ENCODE measurements around the gene KCNJ4. TPM values are rescaled to one million over a fixed set of nuclear protein-coding genes. Genes with fewer than 3 reads are reported as not detected.

Gene KCNJ4
- not detected for polyA plus RNA-seq

DNA sequence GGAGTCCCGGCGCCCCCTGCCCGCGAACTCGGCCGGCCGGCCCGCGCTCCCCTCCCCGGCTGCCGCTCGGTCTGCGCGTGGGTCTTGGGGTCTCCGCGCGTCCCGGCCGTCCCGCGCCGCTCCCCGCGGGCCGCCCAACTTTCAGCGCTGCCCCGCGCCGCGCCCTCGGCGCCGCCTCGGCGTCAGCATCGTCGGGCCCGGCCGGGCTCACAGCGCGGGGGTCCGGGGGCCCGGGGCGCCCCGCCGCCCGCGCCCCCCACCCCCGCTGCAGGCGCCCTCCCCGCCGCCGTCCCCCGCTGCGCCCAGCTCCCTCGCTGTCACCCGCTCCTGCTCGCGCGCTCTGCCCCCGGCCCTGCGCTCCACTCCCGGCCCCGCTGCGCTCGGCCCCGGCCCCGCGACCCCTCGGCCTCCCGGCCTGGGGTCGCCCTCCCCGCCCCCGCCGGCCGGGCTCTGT is at the start of gene KCNJ4:
KCNJ4 (minus strand) TSS at position 124 of the 454 bp plus-strand sequence. CDS start 27,067 bp downstream, outside the sequence.
- Histone ChIP-seq H3K4me1 (ENCODE audit: control insufficient read depth in 2 of 2, insufficient read depth in 2 of 2, low read length in 1 of 2) (peaks cover 7 to 11% of the 10 kb centered on the region in 2 donors), H3K27me3 (ENCODE audit: control insufficient read depth in 1 of 2, insufficient read depth in 2 of 2, low read length in 2 of 2) (peaks cover 0 to 27% of the 10 kb centered on the region in 2 donors), H3K27ac (ENCODE audit: low read depth in 2 of 2, low read length in 1 of 2) (no peak within 1 kb of the TSS), H3K4me3 (ENCODE audit: low read depth in 1 of 2, low read length in 2 of 2) (peak within 1 kb of the TSS; percentile 36 to 52), H3K36me3 (ENCODE audit: control insufficient read depth in 2 of 2, insufficient read depth in 2 of 2, low read length in 1 of 2) (peaks cover 0 to 2% of the 10 kb centered on the region in 2 donors), H3K9me3 (ENCODE audit: control insufficient read depth in 2 of 2, insufficient read depth in 1 of 2, low read depth in 1 of 2, low read length in 1 of 2) (peaks cover 0 to 3% of the 10 kb centered on the region in 2 donors)
- 0 to 2% methylated on average over 30 to 76 of the region's 76 CpGs for WGBS, 2 donors

DNA sequence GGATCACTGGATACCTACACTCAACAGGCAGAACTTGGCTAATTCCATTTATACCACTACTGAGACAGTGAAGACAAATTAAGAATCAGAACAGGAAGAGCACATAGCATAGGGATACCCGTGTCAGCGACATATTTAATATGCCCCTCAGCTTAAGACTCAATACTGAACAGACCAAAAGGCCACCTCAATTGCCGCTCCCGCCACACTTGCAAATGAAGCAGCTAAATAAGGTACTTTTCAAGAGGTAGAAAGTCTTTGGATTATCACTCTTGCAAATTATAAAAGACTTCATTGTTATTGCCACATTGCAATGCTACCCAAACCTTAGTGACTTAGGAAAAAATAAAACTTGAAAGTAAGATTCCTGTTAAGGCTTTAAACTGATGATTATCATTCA is 48.0 kb upstream of the KCNJ4 start:
- H3K36me3 ChIP-seq (ENCODE audit: control insufficient read depth in 2 of 2, insufficient read depth in 2 of 2, low read length in 1 of 2) = peaks cover 0 to 7% of the 10 kb centered on the region in 2 donors

DNA sequence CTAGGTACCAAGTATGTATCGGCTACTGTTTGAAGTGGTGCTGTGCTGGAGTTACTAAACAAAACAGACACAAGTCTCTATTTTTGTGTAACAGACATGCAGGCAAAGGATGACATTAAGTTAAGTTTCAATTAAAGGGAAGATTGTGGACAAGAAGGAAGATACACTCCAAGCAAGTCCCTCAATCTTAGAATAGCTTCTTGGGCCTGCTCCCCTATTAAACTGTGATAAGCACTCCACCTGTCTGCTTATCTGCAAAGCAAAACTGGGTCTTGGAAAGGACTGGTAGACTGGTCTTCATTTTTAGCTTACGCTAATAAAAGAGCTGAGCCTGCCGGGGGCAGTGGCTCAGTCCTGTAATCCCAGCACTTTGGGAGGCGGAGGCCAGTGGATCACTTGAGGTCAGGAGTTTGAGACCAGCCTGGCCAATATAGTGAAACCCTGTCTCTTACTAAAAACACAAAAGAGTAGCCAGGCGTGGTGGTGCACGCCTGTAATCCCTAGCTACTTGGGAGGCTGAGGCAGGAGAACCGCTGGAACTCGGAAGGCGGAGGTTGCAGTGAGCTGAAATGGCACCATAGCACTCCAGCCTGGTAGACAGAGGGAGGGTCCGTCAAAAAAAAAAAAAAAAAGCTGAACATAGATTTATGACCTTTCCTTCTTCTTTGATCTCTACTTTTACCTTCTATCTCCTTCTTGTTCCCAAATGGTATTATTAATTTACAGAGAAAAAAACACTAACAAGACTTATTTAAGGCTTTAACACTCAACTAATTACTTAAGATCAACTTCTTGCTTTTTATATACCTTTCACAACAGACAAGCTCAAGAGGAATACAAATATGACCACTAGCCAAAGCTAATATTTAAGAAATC is 47.0 kb upstream of the KCNJ4 start:
- WGBS, 2 donors = 83 to 84% methylated on average over 9 to 10 of the region's 10 CpGs
- Histone ChIP-seq H3K9me3 (ENCODE audit: control insufficient read depth in 2 of 2, insufficient read depth in 1 of 2, low read depth in 1 of 2, low read length in 1 of 2) (no peaks in the 10 kb centered on the region), H3K4me3 (ENCODE audit: low read depth in 1 of 2, low read length in 2 of 2) (peak overlapping the region in 1 of 2 donors; percentile 32), H3K27me3 (ENCODE audit: control insufficient read depth in 1 of 2, insufficient read depth in 2 of 2, low read length in 2 of 2) (no peaks in the 10 kb centered on the region), H3K36me3 (ENCODE audit: control insufficient read depth in 2 of 2, insufficient read depth in 2 of 2, low read length in 1 of 2) (peaks cover 0 to 7% of the 10 kb centered on the region in 2 donors), H3K27ac (ENCODE audit: low read depth in 2 of 2, low read length in 1 of 2) (no peak overlapping the region), H3K4me1 (ENCODE audit: control insufficient read depth in 2 of 2, insufficient read depth in 2 of 2, low read length in 1 of 2) (peaks cover 0 to 6% of the 10 kb centered on the region in 2 donors)

More for the DNA sequence above, 48.0 kb upstream of the KCNJ4 start:
- Histone ChIP-seq H3K9me3 (ENCODE audit: control insufficient read depth in 2 of 2, insufficient read depth in 1 of 2, low read depth in 1 of 2, low read length in 1 of 2) (no peaks in the 10 kb centered on the region), H3K4me1 (ENCODE audit: control insufficient read depth in 2 of 2, insufficient read depth in 2 of 2, low read length in 1 of 2) (peaks cover 0 to 6% of the 10 kb centered on the region in 2 donors), H3K4me3 (ENCODE audit: low read depth in 1 of 2, low read length in 2 of 2) (peak overlapping the region in 1 of 2 donors; percentile 32), H3K27ac (ENCODE audit: low read depth in 2 of 2, low read length in 1 of 2) (no peak overlapping the region), H3K27me3 (ENCODE audit: control insufficient read depth in 1 of 2, insufficient read depth in 2 of 2, low read length in 2 of 2) (no peaks in the 10 kb centered on the region)
- WGBS, 2 donors = 36% methylated on average over 4 of the region's 4 CpGs

DNA sequence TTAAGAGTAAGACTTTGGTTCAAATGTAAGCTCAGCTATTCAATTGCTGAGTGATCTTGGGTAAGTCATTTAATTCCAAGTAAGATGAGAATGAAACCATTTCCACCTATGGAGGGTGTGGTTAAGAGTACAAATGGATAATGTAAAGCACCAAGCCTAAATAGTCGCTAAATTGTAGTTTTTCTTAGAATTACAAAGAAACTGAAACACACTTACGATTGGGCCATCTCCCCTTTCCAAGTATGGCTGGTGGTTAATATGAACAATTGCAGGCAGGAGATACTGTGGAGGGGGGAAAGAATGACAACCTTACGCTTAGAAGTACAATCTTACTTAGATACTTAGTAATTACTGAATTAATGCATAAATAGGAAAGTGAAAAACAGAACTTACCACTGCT is 42.9 kb upstream of the KCNJ4 start:
- H3K4me1 ChIP-seq (ENCODE audit: control insufficient read depth in 2 of 2, insufficient read depth in 2 of 2, low read length in 1 of 2) = peaks cover 0 to 3% of the 10 kb centered on the region in 2 donors
- peaks cover 0 to 24% of the 10 kb centered on the region in 2 donors for H3K36me3 ChIP-seq (ENCODE audit: control insufficient read depth in 2 of 2, insufficient read depth in 2 of 2, low read length in 1 of 2)
- no peaks in the 10 kb centered on the region for H3K9me3 ChIP-seq (ENCODE audit: control insufficient read depth in 2 of 2, insufficient read depth in 1 of 2, low read depth in 1 of 2, low read length in 1 of 2)
- no peak overlapping the region for H3K27ac ChIP-seq (ENCODE audit: low read depth in 2 of 2, low read length in 1 of 2)
- H3K27me3 ChIP-seq (ENCODE audit: control insufficient read depth in 1 of 2, insufficient read depth in 2 of 2, low read length in 2 of 2) = no peaks in the 10 kb centered on the region
- no peak overlapping the region for H3K4me3 ChIP-seq (ENCODE audit: low read depth in 1 of 2, low read length in 2 of 2)
- 77 to 87% methylated on average over 3 of the region's 3 CpGs for WGBS, 2 donors

DNA sequence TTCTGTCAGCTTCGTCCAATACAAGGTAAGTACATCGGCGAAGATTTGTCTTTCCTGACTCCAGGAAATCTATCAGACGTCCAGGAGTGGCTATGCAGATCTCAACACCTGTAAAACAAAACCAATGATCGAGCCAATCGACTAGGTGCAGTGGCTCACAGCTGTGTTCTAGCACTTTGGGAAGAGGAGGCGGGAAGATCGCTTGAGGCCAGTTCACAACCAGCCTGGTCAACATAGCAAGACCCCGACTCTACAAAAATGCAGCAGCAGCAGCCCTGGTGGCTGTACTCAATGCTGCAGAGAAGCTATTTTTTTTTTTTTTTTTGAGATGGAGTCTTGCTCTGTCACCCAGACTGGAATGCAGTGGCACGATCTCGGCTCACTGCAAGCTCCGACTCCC is 39.9 kb upstream of the KCNJ4 start:
- no peak overlapping the region for H3K27ac ChIP-seq (ENCODE audit: low read depth in 2 of 2, low read length in 1 of 2)
- H3K4me3 ChIP-seq (ENCODE audit: low read depth in 1 of 2, low read length in 2 of 2) = no peak overlapping the region
- 89 to 91% methylated on average over 12 of the region's 12 CpGs for WGBS, 2 donors
- peaks cover 7 to 29% of the 10 kb centered on the region in 2 donors for H3K36me3 ChIP-seq (ENCODE audit: control insufficient read depth in 2 of 2, insufficient read depth in 2 of 2, low read length in 1 of 2)
- no peaks in the 10 kb centered on the region for H3K27me3 ChIP-seq (ENCODE audit: control insufficient read depth in 1 of 2, insufficient read depth in 2 of 2, low read length in 2 of 2)
- H3K9me3 ChIP-seq (ENCODE audit: control insufficient read depth in 2 of 2, insufficient read depth in 1 of 2, low read depth in 1 of 2, low read length in 1 of 2) = no peaks in the 10 kb centered on the region
- no peaks in the 10 kb centered on the region for H3K4me1 ChIP-seq (ENCODE audit: control insufficient read depth in 2 of 2, insufficient read depth in 2 of 2, low read length in 1 of 2)

DNA sequence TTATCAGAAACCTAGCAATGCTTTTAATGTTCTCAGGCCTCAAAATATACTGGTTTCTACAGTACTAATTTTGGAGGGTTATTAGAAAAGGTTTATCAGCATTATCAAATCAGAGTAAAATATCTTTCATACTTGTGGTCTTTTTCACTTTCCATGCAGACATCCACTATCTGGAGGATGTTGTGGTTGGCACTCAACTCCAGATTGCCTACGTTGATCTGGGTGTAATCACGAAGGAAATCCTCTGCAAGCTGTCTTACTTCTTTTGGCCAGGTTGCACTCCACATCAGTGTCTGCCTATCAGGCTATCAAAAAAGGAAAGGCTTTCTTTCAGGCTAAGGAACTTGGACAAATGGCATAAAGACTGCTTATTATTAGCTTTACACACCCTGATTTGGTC is 39.5 kb upstream of the KCNJ4 start:
- Histone ChIP-seq H3K36me3 (ENCODE audit: control insufficient read depth in 2 of 2, insufficient read depth in 2 of 2, low read length in 1 of 2) (peaks cover 7 to 31% of the 10 kb centered on the region in 2 donors), H3K27me3 (ENCODE audit: control insufficient read depth in 1 of 2, insufficient read depth in 2 of 2, low read length in 2 of 2) (no peaks in the 10 kb centered on the region), H3K27ac (ENCODE audit: low read depth in 2 of 2, low read length in 1 of 2) (no peak overlapping the region), H3K4me3 (ENCODE audit: low read depth in 1 of 2, low read length in 2 of 2) (no peak overlapping the region), H3K9me3 (ENCODE audit: control insufficient read depth in 2 of 2, insufficient read depth in 1 of 2, low read depth in 1 of 2, low read length in 1 of 2) (no peaks in the 10 kb centered on the region), H3K4me1 (ENCODE audit: control insufficient read depth in 2 of 2, insufficient read depth in 2 of 2, low read length in 1 of 2) (no peaks in the 10 kb centered on the region)
- WGBS, 2 donors = 54 to 56% methylated on average over 2 of the region's 2 CpGs

DNA sequence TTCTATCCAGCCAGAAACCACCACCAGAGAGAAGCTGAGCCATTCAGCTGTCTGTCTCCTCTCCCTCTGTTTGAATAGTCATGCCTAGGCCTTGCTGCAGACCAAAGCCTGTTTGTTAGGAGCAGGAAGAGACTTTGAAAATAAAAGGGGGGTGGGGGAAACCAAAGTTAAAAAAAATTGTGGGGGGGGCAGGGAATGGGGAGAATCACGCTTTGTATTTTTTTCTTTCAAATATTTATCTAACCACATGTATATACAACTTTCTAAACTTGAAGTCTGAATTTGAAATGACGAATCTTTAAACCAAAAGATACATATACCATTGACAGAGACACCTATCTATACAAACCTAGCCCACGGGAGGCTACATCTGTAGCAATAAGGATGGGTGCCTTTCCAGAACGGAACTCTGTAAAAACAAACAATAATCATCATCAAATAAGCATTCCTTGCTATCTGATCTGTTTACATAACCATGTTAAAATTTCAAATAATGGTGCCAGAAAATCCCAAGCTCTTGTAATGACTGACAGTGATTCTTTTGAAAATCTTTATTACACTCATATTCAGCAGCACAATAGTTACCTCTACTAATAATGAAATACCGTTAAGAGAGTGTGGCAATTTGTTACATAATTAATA is 36.8 kb upstream of the KCNJ4 start:
- Histone ChIP-seq H3K4me3 (ENCODE audit: low read depth in 1 of 2, low read length in 2 of 2) (no peak overlapping the region), H3K27ac (ENCODE audit: low read depth in 2 of 2, low read length in 1 of 2) (no peak overlapping the region), H3K36me3 (ENCODE audit: control insufficient read depth in 2 of 2, insufficient read depth in 2 of 2, low read length in 1 of 2) (peaks cover 7 to 34% of the 10 kb centered on the region in 2 donors)

DNA sequence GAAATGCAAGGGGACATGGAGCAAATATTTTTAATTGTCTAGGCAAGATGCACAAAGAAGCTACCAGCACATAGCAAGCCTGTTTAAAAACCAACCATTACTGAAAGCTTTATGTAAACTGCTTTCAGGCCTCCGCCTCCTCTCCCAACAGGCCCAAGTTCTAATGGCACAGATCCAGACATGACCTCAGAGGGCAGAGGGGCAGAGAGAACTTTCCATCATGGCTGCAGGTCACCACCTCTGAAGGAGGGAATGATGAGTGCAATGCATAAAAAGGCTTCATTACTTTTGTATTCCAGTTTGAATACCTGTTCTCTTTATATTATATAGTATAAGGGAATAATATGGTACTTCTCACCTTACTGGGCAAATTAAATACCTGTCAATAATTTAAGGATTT is 35.9 kb upstream of the KCNJ4 start:
- 40 to 62% methylated on average over 1 of the region's 1 CpG for WGBS, 2 donors
- Histone ChIP-seq H3K27ac (ENCODE audit: low read depth in 2 of 2, low read length in 1 of 2) (peak overlapping the region in 1 of 2 donors; percentile 30), H3K36me3 (ENCODE audit: control insufficient read depth in 2 of 2, insufficient read depth in 2 of 2, low read length in 1 of 2) (peaks cover 11 to 34% of the 10 kb centered on the region in 2 donors), H3K4me3 (ENCODE audit: low read depth in 1 of 2, low read length in 2 of 2) (no peak overlapping the region), H3K27me3 (ENCODE audit: control insufficient read depth in 1 of 2, insufficient read depth in 2 of 2, low read length in 2 of 2) (no peaks in the 10 kb centered on the region), H3K9me3 (ENCODE audit: control insufficient read depth in 2 of 2, insufficient read depth in 1 of 2, low read depth in 1 of 2, low read length in 1 of 2) (no peaks in the 10 kb centered on the region), H3K4me1 (ENCODE audit: control insufficient read depth in 2 of 2, insufficient read depth in 2 of 2, low read length in 1 of 2) (no peaks in the 10 kb centered on the region)

More for the DNA sequence above, 36.8 kb upstream of the KCNJ4 start:
- no peaks in the 10 kb centered on the region for H3K9me3 ChIP-seq (ENCODE audit: control insufficient read depth in 2 of 2, insufficient read depth in 1 of 2, low read depth in 1 of 2, low read length in 1 of 2)
- no peaks in the 10 kb centered on the region for H3K27me3 ChIP-seq (ENCODE audit: control insufficient read depth in 1 of 2, insufficient read depth in 2 of 2, low read length in 2 of 2)
- no peaks in the 10 kb centered on the region for H3K4me1 ChIP-seq (ENCODE audit: control insufficient read depth in 2 of 2, insufficient read depth in 2 of 2, low read length in 1 of 2)
- 48 to 55% methylated on average over 5 of the region's 5 CpGs for WGBS, 2 donors

DNA sequence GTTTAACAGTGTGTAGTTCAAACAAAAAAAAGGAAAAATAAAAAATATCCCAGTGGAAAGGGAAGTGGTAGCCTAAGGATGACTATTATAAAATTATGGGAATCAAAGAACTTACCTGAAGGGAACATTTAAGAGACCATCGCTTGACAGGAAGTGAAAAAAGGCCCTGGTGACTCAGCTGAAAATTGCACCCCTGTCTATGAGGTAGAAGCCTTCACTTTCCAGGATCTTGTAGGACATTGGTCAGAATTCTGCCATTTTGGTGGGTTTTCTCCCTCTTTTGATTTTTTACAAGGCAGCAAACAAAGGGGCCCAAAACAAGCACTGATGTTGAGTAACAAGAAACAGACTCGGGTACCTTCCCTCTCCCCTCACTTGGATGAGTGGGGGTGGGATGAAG is 35.5 kb upstream of the KCNJ4 start:
- Histone ChIP-seq H3K9me3 (ENCODE audit: control insufficient read depth in 2 of 2, insufficient read depth in 1 of 2, low read depth in 1 of 2, low read length in 1 of 2) (no peaks in the 10 kb centered on the region), H3K36me3 (ENCODE audit: control insufficient read depth in 2 of 2, insufficient read depth in 2 of 2, low read length in 1 of 2) (peaks cover 12 to 36% of the 10 kb centered on the region in 2 donors), H3K27me3 (ENCODE audit: control insufficient read depth in 1 of 2, insufficient read depth in 2 of 2, low read length in 2 of 2) (no peaks in the 10 kb centered on the region), H3K4me3 (ENCODE audit: low read depth in 1 of 2, low read length in 2 of 2) (no peak overlapping the region), H3K27ac (ENCODE audit: low read depth in 2 of 2, low read length in 1 of 2) (peak overlapping the region in 1 of 2 donors; percentile 31), H3K4me1 (ENCODE audit: control insufficient read depth in 2 of 2, insufficient read depth in 2 of 2, low read length in 1 of 2) (no peaks in the 10 kb centered on the region)
- 52 to 62% methylated on average over 2 of the region's 2 CpGs for WGBS, 2 donors

All from esophagus (tissue), 2 donors.